SKM-1 treated with dmso at 0.1 percent for 144 hours (cell line): ENCODE results near the gene NR1D1.

Experiments used
- DNase-seq: peaks from one replicate; lab custom pipeline; 2025; ENCODE audit not compliant: unreplicated experiment; lab: John Stamatoyannopoulos, UW

Gene NR1D1

DNA sequence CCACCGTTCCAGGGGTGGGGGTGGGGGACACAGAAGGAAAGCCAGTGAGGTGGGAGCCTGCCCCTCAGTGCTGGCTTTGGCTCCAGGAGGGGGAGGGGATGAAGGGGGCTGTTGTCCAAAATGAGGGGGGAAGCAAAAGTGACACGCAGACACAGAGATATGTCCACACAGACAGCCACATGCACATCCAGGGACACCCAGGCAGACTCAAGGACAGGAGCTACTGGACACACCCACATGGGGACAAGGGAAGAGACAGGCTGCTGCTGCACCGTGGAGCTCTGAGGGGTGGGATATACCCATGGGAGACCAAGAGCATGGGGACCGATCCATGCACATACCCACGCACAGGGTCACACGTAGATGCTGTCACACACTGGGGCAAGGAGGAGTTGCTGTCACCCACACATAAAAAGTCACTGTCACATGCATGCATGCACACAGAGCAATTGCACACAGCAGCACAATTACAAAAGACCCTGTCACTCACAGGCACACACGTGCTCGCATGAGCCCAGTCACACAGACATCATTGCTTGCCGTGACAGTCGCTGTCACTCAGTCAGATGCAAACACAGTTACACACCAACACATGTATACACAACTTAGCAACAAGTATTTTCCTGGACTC lies 36.4 kb downstream of the NR1D1 start:
- no peak for DNase-seq

DNA sequence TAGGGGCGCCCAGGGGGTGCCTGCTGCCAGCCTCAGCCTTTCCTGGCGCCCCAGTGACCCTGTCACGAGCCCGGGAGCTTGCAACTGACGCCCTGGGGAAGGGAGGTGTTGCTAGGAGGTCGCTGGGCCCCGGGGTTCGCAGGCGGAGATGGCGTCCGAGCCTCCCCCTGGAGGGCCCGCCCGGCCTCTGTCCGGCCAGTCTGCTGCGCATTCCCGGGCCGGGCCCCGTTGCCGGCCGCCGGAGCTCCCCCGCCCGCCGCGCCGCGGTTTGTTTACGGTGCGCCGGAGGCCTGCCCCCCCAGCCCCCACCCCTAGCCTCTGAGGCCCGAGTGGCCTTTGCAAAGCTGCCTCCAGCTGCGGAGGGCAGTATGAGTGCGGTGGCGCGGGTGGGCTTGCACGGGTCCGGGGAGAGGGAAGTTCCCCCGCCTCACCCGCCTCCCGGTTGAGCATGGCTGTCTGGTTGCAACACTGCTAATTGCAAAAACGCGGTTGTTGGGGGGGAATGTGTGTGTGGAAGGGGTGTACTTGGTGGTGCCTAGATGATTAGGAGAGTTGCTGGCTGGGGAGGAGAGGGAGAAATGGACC lies 37.1 kb downstream of the NR1D1 start:
- peak; percentile 61 for DNase-seq

DNA sequence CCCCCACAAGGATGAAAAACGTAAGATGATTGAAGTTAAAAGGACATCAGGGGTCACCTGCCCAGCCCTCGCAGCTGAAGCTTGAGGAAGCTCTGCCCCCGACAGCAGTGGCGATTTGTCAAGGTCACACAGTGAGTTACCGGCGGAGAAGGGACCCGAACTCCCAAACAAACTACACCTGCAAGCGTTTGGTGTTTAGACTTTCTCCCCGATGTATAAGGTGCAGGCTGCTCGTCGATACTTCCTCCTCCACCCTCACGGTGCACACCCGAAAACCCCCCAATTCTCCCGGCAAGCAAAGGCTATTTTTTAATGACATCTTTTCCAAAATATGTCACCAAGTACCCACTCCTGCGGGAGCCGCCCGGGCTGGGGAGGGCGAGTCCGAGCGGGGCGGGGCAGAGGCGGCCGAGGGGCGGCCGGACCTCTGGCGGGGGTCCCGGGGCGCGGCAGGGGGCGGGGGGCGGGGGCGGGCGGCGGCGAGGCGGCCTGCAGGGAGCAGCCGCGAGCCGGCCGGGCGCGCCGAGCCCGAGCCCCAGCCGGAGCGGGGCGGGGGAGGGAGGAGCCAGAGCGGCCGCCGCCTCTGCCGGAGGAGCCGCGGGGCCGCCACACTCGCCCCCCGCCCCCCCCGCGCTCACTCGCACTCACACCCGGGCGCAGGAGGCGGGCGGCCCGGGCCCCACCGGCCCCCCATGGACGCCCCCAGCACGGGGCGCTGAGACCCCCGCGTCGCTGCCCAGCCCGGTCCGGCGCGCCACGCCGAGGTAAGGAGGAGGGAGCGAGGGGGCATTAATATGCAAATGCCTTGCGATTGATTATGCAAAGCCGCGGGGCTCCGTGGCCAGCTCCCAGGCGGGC lies 37.8 kb downstream of the NR1D1 start, which contains the start of gene THRA:
Gene THRA (plus strand): TSS at position 637 of the 858 bp plus-strand sequence. CDS start 11,524 bp downstream, outside the sequence.
- DNase-seq = peak; percentile 44

DNA sequence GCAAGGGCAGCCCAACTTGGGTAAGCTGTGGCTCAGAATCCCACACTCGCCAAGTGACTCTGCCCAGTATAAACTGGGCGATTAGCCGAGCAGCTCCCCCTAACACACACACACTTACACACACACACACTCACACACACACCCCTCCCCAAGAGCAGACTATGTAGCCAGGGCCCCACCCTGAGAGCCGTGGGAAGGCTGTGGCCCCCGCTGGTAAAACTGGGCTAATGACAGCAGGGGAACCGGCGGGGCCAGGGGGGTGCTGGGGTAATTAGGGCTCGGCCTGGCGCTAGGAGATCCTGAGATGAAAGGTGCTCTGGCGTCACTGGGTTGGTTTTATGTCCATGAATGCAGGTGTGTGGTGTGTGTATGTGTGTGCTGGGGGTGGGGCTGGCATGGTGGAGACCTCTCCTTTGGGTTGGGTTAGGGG lies 38.8 kb downstream of the NR1D1 start:
- no peak for DNase-seq

DNA sequence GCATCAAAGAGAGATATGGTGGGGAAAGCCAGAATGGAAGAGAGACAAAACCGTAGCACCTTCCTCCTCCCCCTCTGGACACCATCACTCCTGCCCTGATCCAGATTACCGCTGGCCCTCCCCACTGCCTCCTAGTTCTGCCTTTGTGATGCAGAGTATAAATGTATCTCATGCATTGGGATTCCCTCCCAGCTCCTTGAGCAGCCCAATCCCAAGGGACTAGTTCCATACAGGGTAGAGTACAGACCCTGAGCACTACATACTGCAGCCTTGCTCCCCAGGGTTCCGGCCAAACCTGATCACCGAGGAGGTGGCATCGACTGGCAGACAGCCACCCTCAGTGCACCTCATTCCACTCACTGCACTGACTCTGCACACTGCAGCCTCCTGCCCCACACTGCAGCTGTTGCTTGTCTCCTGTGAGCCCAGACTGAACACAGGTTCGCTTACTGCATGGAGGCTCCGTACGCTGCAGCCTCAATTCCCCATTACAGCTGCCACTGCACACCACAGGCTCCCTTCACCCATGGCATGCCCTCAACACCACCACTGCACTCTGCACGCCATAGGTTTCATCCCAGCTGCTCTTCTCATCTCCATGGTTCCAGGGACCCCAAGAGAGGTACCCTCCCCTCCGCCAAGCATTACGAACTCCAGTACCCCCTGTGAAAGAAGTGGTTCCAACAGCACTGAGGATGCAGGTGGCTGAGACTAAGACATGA lies 39.3 kb downstream of the NR1D1 start:
- no peak for DNase-seq

- DNase-seq = no peak
Measured at GRCh38 chr17:40059729-40060475, 40.5 kb downstream of the NR1D1 start.

GRCh38 chr17:40058865-40059264 lies 41.5 kb downstream of the NR1D1 start:
- no peak for DNase-seq

DNA sequence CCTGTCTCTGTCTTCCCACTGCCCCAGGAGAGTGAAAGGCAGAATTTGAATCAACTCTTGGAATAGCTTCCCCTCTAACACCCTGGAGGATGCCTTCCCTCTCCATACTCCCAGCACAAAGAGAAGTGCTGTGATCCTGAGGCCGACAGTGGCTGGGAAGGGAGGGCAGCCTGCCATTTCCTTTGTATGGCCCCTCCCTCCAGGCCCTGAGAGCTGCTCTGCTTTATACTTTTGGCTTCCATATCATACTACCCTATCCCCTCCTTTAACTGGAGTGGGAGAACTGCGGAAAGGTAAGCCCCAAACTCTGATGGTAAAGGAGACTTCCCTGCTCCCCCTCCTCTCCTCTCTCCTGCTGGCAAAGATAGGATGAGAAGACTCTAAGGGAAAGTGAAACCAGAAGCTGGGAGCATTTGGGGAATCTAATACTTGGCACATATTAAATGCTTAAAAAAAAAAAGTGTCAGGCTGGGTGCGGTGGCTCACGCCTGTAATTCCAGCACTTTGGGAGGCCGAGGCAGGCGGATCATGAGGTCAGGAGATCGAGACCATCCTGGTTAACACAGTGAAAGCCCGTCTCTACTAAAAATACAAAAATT lies 42.1 kb downstream of the NR1D1 start:
- DNase-seq = no peak

- no peak for DNase-seq
Measured at GRCh38 chr17:40056379-40057015, 43.9 kb downstream of the NR1D1 start.
